Upper lobe of left lung (tissue), 6 donors: Measurements from ENCODE around the gene PGRMC2. TPM values are rescaled to one million over a fixed set of nuclear protein-coding genes. Genes with fewer than 3 reads are reported as not detected.
"Not testable (repeated sequence)": the region's sequence is repeated elsewhere in the genome, so short reads cannot be mapped to it uniquely, and the experiment has no call there.

ENCODE experiments used
- ATAC-seq, 2 donors: fragments of 200-7000 bp; cut with Tn5 transposase; one replicate each; pipeline ENCODE4 v1.9.1; 2022; ENCODE audit warnings: mild to moderate bottlenecking in 2 of 2, moderate library complexity in 2 of 2; ENCODE audit not compliant: low FRiP score in 2 of 2
- DNase-seq, 2 donors: peaks; one replicate each; pipeline ENCODE4 v3.0.0-alpha.2; 2019 to 2020
- H3K27ac ChIP-seq, 4 donors: fragments of 200-600 bp; sonication (generic); one replicate each; pipeline ENCODE4 v1.5.1; 2016 to 2019
- H3K27me3 ChIP-seq, 4 donors: fragments of 200-600 bp; sonication (generic); one replicate each; pipeline ENCODE4 v1.5.1; 2017 to 2019
- H3K36me3 ChIP-seq, 4 donors: fragments of 200-600 bp; sonication (generic); one replicate each; pipeline ENCODE4 v1.5.1; 2016 to 2019
- H3K4me1 ChIP-seq, 4 donors: fragments of 200-600 bp; sonication (generic); one replicate each; pipeline ENCODE4 v1.5.1; 2018 to 2019
- H3K4me3 ChIP-seq, 4 donors: fragments of 200-600 bp; sonication (generic); one replicate each; pipeline ENCODE4 v1.5.1; 2017 to 2019; ENCODE audit warnings: mild to moderate bottlenecking in 2 of 4, moderate library complexity in 1 of 4
- H3K9me3 ChIP-seq, 4 donors: fragments of 200-600 bp; sonication (generic); one replicate each; pipeline ENCODE4 v1.5.1; 2018 to 2019
- EP300 ChIP-seq, 4 donors: sonication (generic); formaldehyde crosslinking; IDR thresholded peaks; one replicate each; pipeline ENCODE4 v1.5.1; 2017; ENCODE audit warnings: antibody characterized with exemption in 4 of 4, control low read depth in 2 of 4
- POLR2A ChIP-seq, 4 donors: fragments of 450-650 bp; IDR thresholded peaks; one replicate each; pipeline ENCODE4 v1.5.1; 2016 to 2017; ENCODE audit warnings: antibody characterized with exemption in 4 of 4, mild to moderate bottlenecking in 2 of 4
- POLR2AphosphoS5 ChIP-seq, 2 donors: sonication (generic); formaldehyde crosslinking; IDR thresholded peaks; one replicate each; pipeline ENCODE4 v1.5.1; 2017; ENCODE audit warnings: antibody characterized with exemption in 2 of 2
- WGBS, 2 donors: methylation state at CpG; one replicate each; pipeline ENCODE4 v1.1.5; 2017 to 2018; 5-methylcytosine and 5-hydroxymethylcytosine counted together
- total RNA-seq, 6 donors: library from RNA; depleted of rRNA in 4 of 6; stranded (reverse); fragments of >200 nt in 4 of 6; gene quantifications; one replicate each; pipeline versions ENCODE4 v1.1.0 to v1.2.1, GENCODE V29; 2016 to 2021
- TF ChIP-seq, protein P1 (sequence below), 6 experiments: fragments of 450-650 bp in 4 of 6; fragments of 200-600 bp in 2 of 6; sonication (generic) in 2 of 6; IDR thresholded peaks; one replicate each; pipeline ENCODE4 v1.5.1; 2016 to 2019; ENCODE audit warnings: antibody characterized with exemption in 6 of 6
- donor health status: DM: no; HTN: no; CAD: no; lungs with moderate emphysema.
- donor health status: DM: no; HTN: yes; CAD: no; lungs with severe emphysema.

The PGRMC2 gene
- total RNA-seq, 6 donors from 2014 or later = 6.3 to 56.0 (median 36.5) TPM

GRCh38 chr4:128271551-128271950 lies 16.1 kb downstream of the PGRMC2 start:
- Histone ChIP-seq H3K9me3 (no peaks in the 10 kb centered on the region), H3K4me3 (no peak overlapping the region), H3K4me1 (no peaks in the 10 kb centered on the region), H3K36me3 (peaks cover 3 to 26% (median 8%) of the 10 kb centered on the region in 4 donors), H3K27ac (no peak overlapping the region), H3K27me3 (no peaks in the 10 kb centered on the region)
- no peak for TF ChIP-seq POLR2A (IDR thresholded peaks at IDR 0.05)
- no peak for TF ChIP-seq POLR2AphosphoS5 (IDR thresholded peaks at IDR 0.05)
- TF ChIP-seq, protein P1, sequence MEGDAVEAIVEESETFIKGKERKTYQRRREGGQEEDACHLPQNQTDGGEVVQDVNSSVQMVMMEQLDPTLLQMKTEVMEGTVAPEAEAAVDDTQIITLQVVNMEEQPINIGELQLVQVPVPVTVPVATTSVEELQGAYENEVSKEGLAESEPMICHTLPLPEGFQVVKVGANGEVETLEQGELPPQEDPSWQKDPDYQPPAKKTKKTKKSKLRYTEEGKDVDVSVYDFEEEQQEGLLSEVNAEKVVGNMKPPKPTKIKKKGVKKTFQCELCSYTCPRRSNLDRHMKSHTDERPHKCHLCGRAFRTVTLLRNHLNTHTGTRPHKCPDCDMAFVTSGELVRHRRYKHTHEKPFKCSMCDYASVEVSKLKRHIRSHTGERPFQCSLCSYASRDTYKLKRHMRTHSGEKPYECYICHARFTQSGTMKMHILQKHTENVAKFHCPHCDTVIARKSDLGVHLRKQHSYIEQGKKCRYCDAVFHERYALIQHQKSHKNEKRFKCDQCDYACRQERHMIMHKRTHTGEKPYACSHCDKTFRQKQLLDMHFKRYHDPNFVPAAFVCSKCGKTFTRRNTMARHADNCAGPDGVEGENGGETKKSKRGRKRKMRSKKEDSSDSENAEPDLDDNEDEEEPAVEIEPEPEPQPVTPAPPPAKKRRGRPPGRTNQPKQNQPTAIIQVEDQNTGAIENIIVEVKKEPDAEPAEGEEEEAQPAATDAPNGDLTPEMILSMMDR (IDR thresholded peaks at IDR 0.05) = no peak
- TF ChIP-seq EP300 (IDR thresholded peaks at IDR 0.05) = no peak
- DNase-seq = no peak
- no peak for ATAC-seq
- WGBS, 2 donors = 83 to 92% methylated on average over 1 of the region's 1 CpG

- Histone ChIP-seq H3K36me3 (peaks cover 3 to 26% (median 8%) of the 10 kb centered on the region in 4 donors), H3K4me1 (no peaks in the 10 kb centered on the region), H3K27ac (no peak overlapping the region), H3K9me3 (peaks cover 0 to 14% (median 13%) of the 10 kb centered on the region in 4 donors), H3K27me3 (no peaks in the 10 kb centered on the region), H3K4me3 (no peak overlapping the region)
- no peak for DNase-seq
- TF ChIP-seq POLR2AphosphoS5 (IDR thresholded peaks at IDR 0.05) (no peak), POLR2A (IDR thresholded peaks at IDR 0.05) (no peak), EP300 (IDR thresholded peaks at IDR 0.05) (no peak)
- TF ChIP-seq, protein P1 (IDR thresholded peaks at IDR 0.05) = no peak
- WGBS, 2 donors = 92 to 93% methylated on average over 5 of the region's 5 CpGs
- ATAC-seq = no peak
Measured at GRCh38 chr4:128268970-128269369, 18.6 kb downstream of the PGRMC2 start.

- WGBS, 2 donors = 34 to 44% methylated on average over 2 of the region's 2 CpGs
- H3K36me3 ChIP-seq = peaks cover 3 to 26% (median 8%) of the 10 kb centered on the region in 4 donors
- DNase-seq (no peak), ATAC-seq (no peak)
- peaks cover 0 to 14% (median 13%) of the 10 kb centered on the region in 4 donors for H3K9me3 ChIP-seq
- H3K27me3 ChIP-seq = no peaks in the 10 kb centered on the region
- no peak overlapping the region for H3K4me3 ChIP-seq
- no peaks in the 10 kb centered on the region for H3K4me1 ChIP-seq
- H3K27ac ChIP-seq = no peak overlapping the region
- TF ChIP-seq POLR2A (IDR thresholded peaks at IDR 0.05) = no peak
- TF ChIP-seq POLR2AphosphoS5 (IDR thresholded peaks at IDR 0.05) = no peak
- TF ChIP-seq EP300 (IDR thresholded peaks at IDR 0.05) = no peak
- TF ChIP-seq, protein P1 (IDR thresholded peaks at IDR 0.05) = no peak
Measured at GRCh38 chr4:128267745-128268144, 19.9 kb downstream of the PGRMC2 start.

DNA sequence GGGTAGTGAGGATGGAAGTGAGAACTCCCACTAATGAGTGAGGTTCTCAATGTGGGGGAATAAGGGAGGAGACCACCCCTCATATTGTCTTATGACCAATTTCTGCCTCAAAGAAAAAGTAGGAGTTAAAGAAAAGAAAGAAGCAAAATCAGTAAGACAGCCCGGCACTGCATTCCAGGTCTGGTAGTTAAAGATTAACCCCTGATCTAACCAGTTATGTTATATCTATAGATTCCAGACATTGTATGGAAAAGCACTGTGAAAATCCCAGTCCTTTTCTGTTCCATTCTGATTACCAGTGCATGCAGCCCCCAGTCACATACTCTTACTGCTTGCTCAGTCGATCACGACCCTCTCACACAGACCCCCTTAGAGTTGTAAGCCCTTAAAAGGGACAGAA lies 20.4 kb downstream of the PGRMC2 start:
- Histone ChIP-seq H3K36me3 (peaks cover 3 to 26% (median 7%) of the 10 kb centered on the region in 4 donors), H3K9me3 (peaks cover 0 to 14% (median 13%) of the 10 kb centered on the region in 4 donors)
- not testable (repeated sequence) for H3K27ac ChIP-seq, H3K27me3 ChIP-seq, H3K4me1 ChIP-seq, ATAC-seq, H3K4me3 ChIP-seq, DNase-seq
- 37 to 71% methylated on average over 3 of the region's 3 CpGs for WGBS, 2 donors

- Histone ChIP-seq H3K9me3 (peaks cover 0 to 14% (median 13%) of the 10 kb centered on the region in 4 donors), H3K36me3 (peaks cover 0 to 11% (median 3%) of the 10 kb centered on the region in 4 donors)
- H3K4me1 ChIP-seq, ATAC-seq, H3K27me3 ChIP-seq, H3K27ac ChIP-seq, H3K4me3 ChIP-seq, DNase-seq: not testable (repeated sequence)
- 77 to 79% methylated on average over 3 of the region's 3 CpGs for WGBS, 2 donors
Measured at GRCh38 chr4:128265550-128265949, 22.1 kb downstream of the PGRMC2 start.

DNA sequence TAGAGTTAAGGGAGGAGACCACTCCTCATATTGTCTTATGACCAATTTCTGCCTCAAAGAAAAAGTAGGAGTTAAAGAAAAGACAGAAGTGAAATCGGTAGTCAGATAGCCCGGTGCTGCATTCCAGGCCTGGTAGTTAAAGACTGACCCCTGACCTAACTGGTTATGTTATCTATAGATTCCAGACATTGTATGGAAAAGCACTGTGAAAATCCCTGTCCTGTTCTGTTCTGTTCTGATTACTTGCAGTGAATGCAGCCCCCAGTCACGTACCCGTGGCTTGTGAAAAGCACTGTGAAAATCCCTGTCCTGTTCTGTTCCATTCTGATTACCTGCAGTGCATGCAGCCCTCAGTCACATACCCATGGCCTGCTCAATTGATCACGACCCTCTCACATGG lies 27.7 kb downstream of the PGRMC2 start:
- DNase-seq, H3K9me3 ChIP-seq: not testable (repeated sequence)
- WGBS, 2 donors = 61 to 77% methylated on average over 5 of the region's 5 CpGs

DNA sequence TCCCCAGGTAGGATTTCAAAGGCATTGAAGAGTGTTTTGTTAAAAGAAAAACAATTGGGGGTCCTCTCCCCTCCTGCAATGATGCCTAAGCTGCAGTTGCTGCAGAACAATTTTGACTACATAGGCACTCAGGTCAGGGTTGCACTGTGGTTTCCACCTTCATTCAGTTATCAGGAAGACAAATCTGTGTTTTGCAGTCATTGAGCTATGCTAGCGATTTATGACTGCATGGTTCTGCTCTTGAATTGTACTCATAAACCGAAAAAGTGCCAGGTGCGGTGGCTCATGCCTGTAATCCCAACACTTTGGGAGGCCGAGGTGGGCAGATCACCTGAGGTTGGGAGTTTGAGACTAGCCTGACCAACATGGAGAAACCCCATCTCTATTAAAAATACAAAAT lies 29.4 kb downstream of the PGRMC2 start:
- WGBS, 2 donors = 69 to 88% methylated on average over 4 of the region's 4 CpGs
- H3K4me1 ChIP-seq, H3K9me3 ChIP-seq, H3K36me3 ChIP-seq, H3K4me3 ChIP-seq, H3K27me3 ChIP-seq, DNase-seq, H3K27ac ChIP-seq, ATAC-seq: not testable (repeated sequence)

More for the DNA sequence above, 27.7 kb downstream of the PGRMC2 start:
- H3K4me1 ChIP-seq, H3K36me3 ChIP-seq, ATAC-seq, H3K27me3 ChIP-seq, H3K27ac ChIP-seq, H3K4me3 ChIP-seq: not testable (repeated sequence)
